Spinal cord (tissue), 10 donors: Measurements from ENCODE around the gene AFAP1. TPM values are rescaled to one million over a fixed set of nuclear protein-coding genes. Genes with fewer than 3 reads are reported as not detected.

Experiments used
- DNase-seq, 6 donors: peaks; one replicate each; pipeline versions ENCODE4 v3.0.0 to v3.0.0-alpha.2; 2013 to 2015; ENCODE audit warnings: low spot score in 6 of 6, low read depth in 4 of 6
- H3K27ac ChIP-seq: one replicate; pipeline ENCODE4 v1.5.1; 2013; ENCODE audit warnings: low read depth, low read length, control low read depth
- H3K27me3 ChIP-seq: one replicate; pipeline ENCODE4 v1.6.1; 2013; ENCODE audit warnings: low read length; ENCODE audit not compliant: control insufficient read depth, insufficient read depth
- H3K36me3 ChIP-seq: one replicate; pipeline ENCODE4 v1.6.1; 2013; ENCODE audit warnings: low read length; ENCODE audit not compliant: control insufficient read depth, insufficient read depth
- H3K4me1 ChIP-seq: one replicate; pipeline ENCODE4 v1.6.1; 2013; ENCODE audit warnings: low read length; ENCODE audit not compliant: control insufficient read depth, insufficient read depth
- H3K4me3 ChIP-seq: one replicate; pipeline ENCODE4 v1.5.1; 2013; ENCODE audit warnings: low read depth, low read length, control low read depth
- H3K9me3 ChIP-seq: one replicate; pipeline ENCODE4 v1.6.1; 2013; ENCODE audit warnings: low read length; ENCODE audit not compliant: control insufficient read depth, insufficient read depth
- WGBS: methylation state at CpG from one replicate; pipeline ENCODE4 v1.1.5; 2013; ENCODE audit warnings: missing lambda C conversion rate; ENCODE audit not compliant: insufficient coverage; 5-methylcytosine and 5-hydroxymethylcytosine counted together
- polyA plus RNA-seq, 2 donors: library from polyadenylated mRNA; unstranded; fragments of 120-200 nt; gene quantifications; one replicate each; pipeline ENCODE4 v1.2.1, GENCODE V29; 2013; ENCODE audit not compliant: insufficient read length in 2 of 2
- total RNA-seq, 2 donors: library from RNA; depleted of rRNA in 1 of 2; stranded (reverse); fragments of 120-200 nt in 1 of 2; fragments of >200 nt in 1 of 2; gene quantifications; one replicate each; pipeline versions ENCODE4 v1.2.3 to v1.2.4, GENCODE V29; 2013 to 2014
- donor health status: healthy.

The AFAP1 gene
- total and polyA plus RNA-seq, 4 donors = 34.8 to 42.0 (median 36.3) TPM

DNA sequence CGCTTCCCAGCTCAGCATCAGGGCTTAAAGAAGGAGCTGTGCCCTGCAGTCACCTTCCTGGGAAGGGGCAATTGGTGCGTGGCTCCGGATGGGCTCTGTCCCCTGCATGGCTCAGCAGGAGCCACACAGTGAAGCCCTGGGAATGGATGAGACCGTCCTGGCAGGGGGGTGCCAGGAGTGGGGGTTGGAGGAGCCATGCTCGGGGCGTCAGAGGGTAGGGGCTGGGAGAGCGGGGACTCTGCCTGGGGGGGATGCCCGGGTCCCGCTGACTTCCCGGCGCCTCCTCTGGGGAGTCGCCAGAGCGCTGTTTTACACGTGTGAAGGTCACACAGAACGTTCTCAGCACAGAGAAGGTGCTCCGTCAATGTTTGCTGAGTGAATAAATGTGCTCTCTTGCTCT lies 184.1 kb downstream of the AFAP1 start:
- Histone ChIP-seq H3K4me3 (no peak overlapping the region), H3K4me1 (peaks cover 23% of the 10 kb centered on the region), H3K27me3 (no peaks in the 10 kb centered on the region), H3K9me3 (no peaks in the 10 kb centered on the region), H3K27ac (no peak overlapping the region), H3K36me3 (peaks cover 52% of the 10 kb centered on the region)
- WGBS = 81% methylated on average over 15 of the region's 16 CpGs
- DNase-seq = peak in 1 of 6 donors; percentile 39

DNA sequence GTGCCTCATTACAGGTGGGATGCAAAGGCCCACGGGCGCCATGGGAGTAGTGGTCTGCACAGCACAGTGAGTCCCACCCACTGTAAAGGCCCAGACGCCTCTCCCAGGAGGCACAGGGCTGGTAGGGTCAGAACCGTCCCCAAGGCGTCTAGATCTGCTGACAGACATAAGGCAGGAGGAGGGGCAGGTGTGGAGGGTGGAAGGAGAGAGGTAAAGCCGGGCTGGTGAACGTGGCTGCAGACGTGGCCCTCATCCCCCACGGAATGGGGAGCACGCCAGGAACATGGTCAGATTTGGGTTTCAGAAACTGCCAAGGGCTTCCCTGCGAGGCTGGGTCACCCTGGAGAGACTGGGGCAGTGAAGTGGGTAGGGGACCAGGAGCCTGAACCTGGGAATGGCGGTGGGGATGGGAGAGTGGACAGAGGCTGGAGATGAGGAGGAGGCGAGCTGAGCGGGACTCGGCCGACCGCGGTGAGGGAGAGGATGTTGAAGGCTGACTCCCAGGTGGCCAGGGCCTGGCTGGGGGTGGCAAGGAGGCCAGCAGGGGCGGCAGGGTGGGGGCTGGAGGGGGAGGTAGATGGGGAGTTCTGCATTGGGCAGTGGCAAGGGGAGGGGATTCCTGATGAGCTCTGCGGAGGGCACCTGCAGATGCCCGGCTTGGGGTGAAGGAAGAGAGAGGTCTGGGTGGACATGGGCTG lies 184.9 kb downstream of the AFAP1 start:
- DNase-seq = no peak
- H3K27ac ChIP-seq = no peak overlapping the region
- no peaks in the 10 kb centered on the region for H3K9me3 ChIP-seq
- no peaks in the 10 kb centered on the region for H3K27me3 ChIP-seq
- no peak overlapping the region for H3K4me3 ChIP-seq
- peaks cover 44% of the 10 kb centered on the region for H3K36me3 ChIP-seq
- WGBS = 91% methylated on average over 21 of the region's 21 CpGs
- H3K4me1 ChIP-seq = peaks cover 23% of the 10 kb centered on the region

DNA sequence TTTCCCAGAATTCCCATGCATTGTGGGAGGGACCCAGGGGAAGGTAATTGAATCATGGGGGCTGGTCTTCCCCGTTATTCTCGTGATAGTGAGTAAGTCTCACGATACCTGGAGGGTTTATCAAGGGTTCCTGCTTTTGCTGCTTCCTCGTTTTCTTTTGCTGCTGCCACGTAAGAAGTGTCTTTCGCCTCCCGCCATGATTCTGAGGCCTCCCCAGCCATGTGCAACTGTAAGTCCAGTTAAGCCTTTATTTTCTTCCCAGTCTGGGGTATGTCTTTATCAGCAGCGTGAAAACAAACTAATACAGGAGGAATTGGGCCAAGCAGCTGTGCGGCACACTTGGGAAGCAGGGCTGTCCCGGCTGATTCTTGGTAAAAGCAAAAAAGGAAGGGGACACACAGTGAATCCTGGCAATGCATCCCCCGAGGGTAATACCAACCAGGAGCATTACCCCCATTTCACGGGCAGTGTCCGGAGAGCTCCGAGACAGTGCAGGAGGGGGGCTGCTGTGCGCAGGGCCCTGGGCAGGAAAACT lies 185.7 kb downstream of the AFAP1 start:
- 85% methylated on average over 13 of the region's 15 CpGs for WGBS
- H3K27ac ChIP-seq = no peak overlapping the region
- no peak overlapping the region for H3K4me3 ChIP-seq
- DNase-seq = no peak
- H3K36me3 ChIP-seq = peaks cover 42% of the 10 kb centered on the region
- peaks cover 23% of the 10 kb centered on the region for H3K4me1 ChIP-seq
- H3K9me3 ChIP-seq = no peaks in the 10 kb centered on the region
- H3K27me3 ChIP-seq = no peaks in the 10 kb centered on the region

- Histone ChIP-seq H3K9me3 (no peaks in the 10 kb centered on the region), H3K4me1 (peaks cover 23% of the 10 kb centered on the region), H3K4me3 (no peak overlapping the region), H3K36me3 (peaks cover 42% of the 10 kb centered on the region), H3K27ac (no peak overlapping the region), H3K27me3 (no peaks in the 10 kb centered on the region)
- no peak for DNase-seq
- WGBS = 91% methylated on average over 15 of the region's 15 CpGs
Measured at GRCh38 chr4:7753271-7753670, 186.4 kb downstream of the AFAP1 start.

- 97% methylated on average over 6 of the region's 6 CpGs for WGBS
- Histone ChIP-seq H3K36me3 (peaks cover 42% of the 10 kb centered on the region), H3K9me3 (no peaks in the 10 kb centered on the region), H3K4me1 (peaks cover 20% of the 10 kb centered on the region), H3K27ac (no peak overlapping the region), H3K4me3 (no peak overlapping the region), H3K27me3 (no peaks in the 10 kb centered on the region)
- DNase-seq = no peak
Measured at GRCh38 chr4:7752649-7753048, 187.0 kb downstream of the AFAP1 start.

- Histone ChIP-seq H3K9me3 (no peaks in the 10 kb centered on the region), H3K4me3 (no peak overlapping the region), H3K27me3 (no peaks in the 10 kb centered on the region), H3K4me1 (peaks cover 21% of the 10 kb centered on the region), H3K36me3 (peaks cover 27% of the 10 kb centered on the region), H3K27ac (no peak overlapping the region)
- DNase-seq = no peak
Measured at GRCh38 chr4:7750972-7751371, 188.7 kb downstream of the AFAP1 start.

- Histone ChIP-seq H3K27me3 (no peaks in the 10 kb centered on the region), H3K27ac (no peak overlapping the region), H3K36me3 (peaks cover 23% of the 10 kb centered on the region), H3K4me1 (peaks cover 20% of the 10 kb centered on the region), H3K4me3 (no peak overlapping the region), H3K9me3 (no peaks in the 10 kb centered on the region)
- no peak for DNase-seq
- 71% methylated on average over 5 of the region's 6 CpGs for WGBS
Measured at GRCh38 chr4:7750523-7750922, 189.1 kb downstream of the AFAP1 start.

GRCh38 chr4:7747566-7747965 lies 192.1 kb downstream of the AFAP1 start:
- Histone ChIP-seq H3K9me3 (no peaks in the 10 kb centered on the region), H3K4me3 (no peak overlapping the region), H3K27ac (no peak overlapping the region), H3K4me1 (peaks cover 26% of the 10 kb centered on the region), H3K27me3 (no peaks in the 10 kb centered on the region), H3K36me3 (peaks cover 2% of the 10 kb centered on the region)
- no peak for DNase-seq
- 89% methylated on average over 10 of the region's 11 CpGs for WGBS

- Histone ChIP-seq H3K4me1 (peaks cover 26% of the 10 kb centered on the region), H3K27me3 (no peaks in the 10 kb centered on the region), H3K9me3 (no peaks in the 10 kb centered on the region), H3K4me3 (no peak overlapping the region), H3K27ac (no peak overlapping the region), H3K36me3 (peaks cover 2% of the 10 kb centered on the region)
- WGBS = 96% methylated on average over 7 of the region's 7 CpGs
- DNase-seq = no peak
Measured at GRCh38 chr4:7747062-7747385, 192.6 kb downstream of the AFAP1 start.

- Histone ChIP-seq H3K27me3 (no peaks in the 10 kb centered on the region), H3K4me3 (no peak overlapping the region), H3K36me3 (peaks cover 2% of the 10 kb centered on the region), H3K27ac (no peak overlapping the region), H3K9me3 (no peaks in the 10 kb centered on the region), H3K4me1 (peaks cover 26% of the 10 kb centered on the region)
- 83% methylated on average over 20 of the region's 20 CpGs for WGBS
- DNase-seq = peak in 2 of 6 donors; percentile 22 to 65
Measured at GRCh38 chr4:7746351-7747061, 193.2 kb downstream of the AFAP1 start.
